ENCODE results near the gene SEPTIN5.

SEPTIN5 gene

GRCh38 chr22:19735665-19736510 is 21.6 kb downstream of the SEPTIN5 start:
- no peak for DNase-seq

- DNase-seq = no peak
Observed at GRCh38 chr22:19737846-19738663, 23.8 kb downstream of the SEPTIN5 start.

GRCh38 chr22:19738664-19739447 is 24.6 kb downstream of the SEPTIN5 start:
- no peak for DNase-seq

GRCh38 chr22:19739448-19739895 is 25.2 kb downstream of the SEPTIN5 start:
- DNase-seq = no peak

GRCh38 chr22:19739911-19740449 is 25.7 kb downstream of the SEPTIN5 start:
- DNase-seq = no peak

GRCh38 chr22:19740586-19740985 is 26.3 kb downstream of the SEPTIN5 start:
- DNase-seq = no peak

GRCh38 chr22:19741053-19741452 is 26.8 kb downstream of the SEPTIN5 start:
- DNase-seq = no peak

- no peak for DNase-seq
Observed at GRCh38 chr22:19742160-19743066, 28.1 kb downstream of the SEPTIN5 start.

GRCh38 chr22:19743081-19743480 is 28.8 kb downstream of the SEPTIN5 start:
- DNase-seq = no peak

GRCh38 chr22:19743651-19744050 is 29.3 kb downstream of the SEPTIN5 start:
- DNase-seq = no peak

GRCh38 chr22:19744350-19745006 is 30.2 kb downstream of the SEPTIN5 start:
- DNase-seq = no peak

- DNase-seq = no peak
Observed at GRCh38 chr22:19745155-19746101, 31.1 kb downstream of the SEPTIN5 start.

GRCh38 chr22:19746726-19747125 is 32.4 kb downstream of the SEPTIN5 start:
- no peak for DNase-seq

GRCh38 chr22:19747551-19747950 is 33.2 kb downstream of the SEPTIN5 start:
- DNase-seq = no peak

GRCh38 chr22:19748139-19748538 is 33.8 kb downstream of the SEPTIN5 start:
- DNase-seq = no peak

GRCh38 chr22:19748991-19749664 is 34.8 kb downstream of the SEPTIN5 start:
- no peak for DNase-seq

GRCh38 chr22:19749876-19750275 is 35.6 kb downstream of the SEPTIN5 start:
- DNase-seq = no peak

GRCh38 chr22:19750507-19751490 is 36.5 kb downstream of the SEPTIN5 start:
- no peak for DNase-seq
